ENCODE data around the gene ERAP2. TPM values are rescaled to one million over a fixed set of nuclear protein-coding genes. Genes with fewer than 3 reads are reported as not detected.

ERAP2 gene
- total and polyA plus RNA-seq, 10 of the 15 experiments (the other 5 are each of a cell fraction or from before 2014, with no cell fraction given): 4.0 to 28.7 (median 11.7) TPM

GRCh38 chr5:96885518-96886338, 9.4 kb downstream of the ERAP2 start (continued):
- TF ChIP-seq CREB1 (IDR thresholded peaks at IDR 0.05; ENCODE audit: low read depth) (peak; percentile 87), IKZF2 (IDR thresholded peaks at IDR 0.05) (peak; percentile 96 to 97), CHD1 (IDR thresholded peaks at IDR 0.05; ENCODE audit: low read depth, low read length) (no peak), TCF3 (IDR thresholded peaks at IDR 0.05; ENCODE audit: borderline replicate concordance, insufficient read depth, low read depth, low read length) (no peak), IKZF1 (conservative IDR thresholded peaks at IDR 0.05) (peak; percentile 94), TARDBP (IDR thresholded peaks at IDR 0.05; ENCODE audit: borderline replicate concordance) (no peak), HDGF (IDR thresholded peaks at IDR 0.05) (peak; percentile 63), NFYA (IDR thresholded peaks at IDR 0.05; ENCODE audit: borderline replicate concordance, low read depth, low read length) (no peak), BCLAF1 (IDR thresholded peaks at IDR 0.05) (no peak), YY1 (IDR thresholded peaks at IDR 0.05; ENCODE audit: low read depth, low read length) (0 out of 2 replicates have a peak, but pooled peaks have one; percentile 41), SUPT20H (IDR thresholded peaks at IDR 0.05; ENCODE audit: borderline replicate concordance, control insufficient read depth, low read depth, low read length) (no peak), KAT2A (conservative IDR thresholded peaks at IDR 0.05; ENCODE audit: control insufficient read depth, low read depth, low read length) (no peak), MEF2B (IDR thresholded peaks at IDR 0.05; ENCODE audit: partially characterized antibody, poor library complexity, severe bottlenecking) (peak; percentile 78), POLR2AphosphoS5 (IDR thresholded peaks at IDR 0.05; ENCODE audit: low read length) (peak; percentile 40; the same call in 1 of the 2 replicates), HSF1 (IDR thresholded peaks at IDR 0.05; ENCODE audit: low read depth, low read length) (no peak), POLR2A (IDR thresholded peaks at IDR 0.05; ENCODE audit: low read depth, low read length) (no peak), ZNF592 (IDR thresholded peaks at IDR 0.05) (no peak), HDAC2 (IDR thresholded peaks at IDR 0.05) (no peak), SP1 (IDR thresholded peaks at IDR 0.05; ENCODE audit: low read depth, low read length) (peak; percentile 14), SMARCA5 (IDR thresholded peaks at IDR 0.05) (peak; percentile 54; the same call in 1 of the 2 replicates), IRF4 (IDR thresholded peaks at IDR 0.05; ENCODE audit: low read depth, low read length) (peak; percentile 89), RB1 (IDR thresholded peaks at IDR 0.05; ENCODE audit: borderline replicate concordance) (peak; percentile 52; the same call in 1 of the 2 replicates), YBX1 (IDR thresholded peaks at IDR 0.05) (no peak)

Measured in GM12878 (cell line).